Bronchial epithelial cell (primary cell): ENCODE data around the gene ITGB3. TPM values are rescaled to one million over a fixed set of nuclear protein-coding genes. Genes with fewer than 3 reads are reported as not detected.

Experiments used
- total RNA-seq: library from RNA; depleted of rRNA; stranded (reverse); fragments of >200 nt; gene quantifications from 2 replicates; pipeline ENCODE4 v1.2.1, GENCODE V29; 2014

Gene ITGB3
- total RNA-seq, 1 donor from 2014 or later: 0.26 TPM

Other genes starting within 250 kb of the ITGB3 start
- gene CDC27, start 64.5 kb upstream of the ITGB3 start, total RNA-seq: 64.9 and 73.7 TPM in 2 replicates
- not detected in 2 replicates for gene MYL4, start 44.5 kb upstream of the ITGB3 start, total RNA-seq
- 0.26 and 5.1 TPM in 2 replicates for gene EFCAB13, start 70.1 kb downstream of the ITGB3 start, total RNA-seq